K562 (cell line): ENCODE measurements around the gene MFSD11. TPM values are rescaled to one million over a fixed set of nuclear protein-coding genes. Genes with fewer than 3 reads are reported as not detected.

Source experiments
- ATAC-seq: fragments of 200-7000 bp; cut with Tn5 transposase; 3 replicates; pipeline ENCODE4 v1.9.1; 2020; ENCODE audit warnings: moderate library complexity
- BruUV-seq: library from RNA; stranded (reverse); fragments of 400-500 nt; replicated peaks from 2 replicates; lab custom pipeline; 2021; lab: Mats Ljungman, UMichigan
- CTCF ChIA-PET: fragments of 300-600 bp; formaldehyde crosslinking; extraction: SDS; loops from one replicate; lab custom pipeline; 2021; ENCODE audit warnings: low intra/inter-chr PET ratio; lab: Yijun Ruan, JAX
- POLR2A ChIA-PET: fragments of 300-600, 350-650 bp; sonication (Branson Sonifier 250); formaldehyde crosslinking; extraction: SDS; loops from one replicate; lab custom pipeline; 2021; ENCODE audit warnings: antibody characterized with exemption, inconsistent platforms; lab: Yijun Ruan, JAX
- DNase-seq, 4 experiments: peaks; one replicate each; pipeline versions ENCODE4 v3.0.0 to v3.0.0-alpha.2; 2011 to 2018; ENCODE audit warnings: low spot score in 3 of 4, mixed read lengths in 3 of 4; ENCODE audit errors: extremely low read depth in 1 of 4
- FAIRE-seq: peaks from 2 replicates; lab custom pipeline; 2011; peaks lifted over from hg19 to GRCh38; lab: Jason Lieb, UNC
- H2AFZ ChIP-seq: 2 replicates; pipeline ENCODE4 v1.6.0; 2011; ENCODE audit warnings: low read depth, low read length, control low read depth, inconsistent platforms
- H3K27ac ChIP-seq: fragments of 200-600 bp; 3 replicates; pipeline ENCODE4 v1.8.0; 2011; ENCODE audit warnings: low read depth, mild to moderate bottlenecking, control low read depth, inconsistent platforms, low read length, moderate library complexity, mixed read lengths; ENCODE audit errors: extremely low read depth
- H3K27me3 ChIP-seq, 2 experiments: fragments of 300-600 bp in 1 of 2; 2 replicates in 1 of 2; 3 replicates in 1 of 2; pipeline versions ENCODE4 v1.6.0 to v1.8.0; 2011; ENCODE audit warnings: inconsistent platforms in 2 of 2, low read length in 2 of 2, mild to moderate bottlenecking in 1 of 2, mixed read lengths in 1 of 2, moderate library complexity in 1 of 2; ENCODE audit not compliant: control insufficient read depth in 2 of 2, insufficient read depth in 2 of 2
- H3K36me3 ChIP-seq: fragments of 300-600 bp; 3 replicates; pipeline ENCODE4 v1.8.0; 2011; ENCODE audit warnings: mild to moderate bottlenecking, low read length, inconsistent platforms; ENCODE audit not compliant: control insufficient read depth, insufficient read depth
- H3K4me1 ChIP-seq, 2 experiments: fragments of 200-600 bp in 1 of 2; replicated peaks in 1 of 2; 2 replicates in 1 of 2; 3 replicates in 1 of 2; pipeline versions ENCODE4 v1.5.1 to v1.8.0; 2011; ENCODE audit warnings: inconsistent platforms in 2 of 2, low read length in 2 of 2, mild to moderate bottlenecking in 1 of 2, mixed read lengths in 1 of 2, moderate library complexity in 1 of 2; ENCODE audit not compliant: control insufficient read depth in 2 of 2, insufficient read depth in 2 of 2
- H3K4me2 ChIP-seq: 2 replicates; pipeline ENCODE4 v1.6.1; 2011; ENCODE audit warnings: low read length, control low read depth, inconsistent platforms, mixed read lengths; ENCODE audit not compliant: insufficient read depth
- H3K4me3 ChIP-seq: fragments of 200-600 bp; sonication (generic), shearing (Covaris generic); 2 replicates; pipeline ENCODE4 v1.5.1; 2016; ENCODE audit warnings: control low read depth, inconsistent platforms
- H3K79me2 ChIP-seq: fragments of 200-600 bp; 3 replicates; pipeline ENCODE4 v1.8.0; 2011; ENCODE audit warnings: low read length, inconsistent platforms; ENCODE audit not compliant: control insufficient read depth, insufficient read depth
- H3K9ac ChIP-seq, 2 experiments: 2 replicates each; pipeline versions ENCODE4 v1.6.0 to v1.6.1; 2011; ENCODE audit warnings: low read depth in 2 of 2, low read length in 2 of 2, control low read depth in 1 of 2, inconsistent platforms in 1 of 2, mild to moderate bottlenecking in 1 of 2, mixed read lengths in 1 of 2; ENCODE audit not compliant: insufficient read depth in 1 of 2
- H3K9me1 ChIP-seq: one replicate; pipeline ENCODE4 v1.6.0; 2011; ENCODE audit warnings: inconsistent platforms, mild to moderate bottlenecking, low read length, moderate library complexity; ENCODE audit not compliant: control insufficient read depth, insufficient read depth
- H3K9me3 ChIP-seq: replicated peaks from 2 replicates; pipeline ENCODE4 v1.5.1; 2011; ENCODE audit warnings: low read depth, low read length, inconsistent platforms; ENCODE audit not compliant: control insufficient read depth, insufficient read depth
- H4K20me1 ChIP-seq: replicated peaks from 2 replicates; pipeline ENCODE4 v1.6.1; 2011; ENCODE audit warnings: low read length, inconsistent platforms, mixed read lengths; ENCODE audit not compliant: control insufficient read depth, insufficient read depth
- BMI1 ChIP-seq: fragments of 150-350 bp; IDR thresholded peaks from 2 replicates; pipeline ENCODE4 v1.6.1; 2014; ENCODE audit warnings: low read length
- CBFB ChIP-seq: sonication (generic); formaldehyde crosslinking; IDR thresholded peaks from 2 replicates; pipeline ENCODE4 v1.4.0; 2020; ENCODE audit warnings: mild to moderate bottlenecking, missing genetic modification reagents
- CHD2 ChIP-seq: IDR thresholded peaks from 2 replicates; pipeline ENCODE4 v1.6.1; 2011; ENCODE audit warnings: low read depth, low read length
- CSDE1 ChIP-seq, 2 experiments: fragments of 450-650 bp; IDR thresholded peaks; 2 replicates each; pipeline ENCODE4 v1.6.1; 2016; ENCODE audit warnings: mild to moderate bottlenecking in 1 of 2
- HMGN3 ChIP-seq: IDR thresholded peaks from 2 replicates; pipeline ENCODE4 v1.6.1; 2011; ENCODE audit warnings: borderline replicate concordance, low read depth, mild to moderate bottlenecking, mixed read lengths, low read length; ENCODE audit not compliant: insufficient read length; ENCODE audit errors: extremely low read depth
- NCOA2 ChIP-seq, 2 experiments: fragments of 450-650 bp; IDR thresholded peaks; 2 replicates each; pipeline ENCODE4 v1.6.1; 2018; ENCODE audit warnings: mild to moderate bottlenecking in 2 of 2, moderate library complexity in 1 of 2; ENCODE audit not compliant: partially characterized antibody in 2 of 2
- PATZ1 ChIP-seq: fragments of 250-450 bp; sonication (Bioruptor Pico); IDR thresholded peaks from 2 replicates; pipeline ENCODE4 v1.5.0; 2020; ENCODE audit warnings: mild to moderate bottlenecking, borderline replicate concordance
- PYGO2 ChIP-seq: fragments of 450-650 bp; IDR thresholded peaks from 2 replicates; pipeline ENCODE4 v1.6.1; 2016; ENCODE audit warnings: mild to moderate bottlenecking, missing genetic modification characterization, moderate library complexity, missing compliant biosample characterization
- RFX5 ChIP-seq: IDR thresholded peaks from 2 replicates; pipeline ENCODE4 v1.6.1; 2011; ENCODE audit warnings: low read depth, mild to moderate bottlenecking, improper control_type of control experiment, low read length
- SETDB1 ChIP-seq: IDR thresholded peaks from one replicate; pipeline ENCODE4 v1.6.1; 2012; ENCODE audit warnings: low read length, control low read depth, inconsistent platforms
- SRSF7 ChIP-seq: fragments of 200-400 bp; formaldehyde crosslinking; optimal IDR thresholded peaks from 2 replicates; pipeline ENCODE3; 2017; ENCODE audit warnings: mild to moderate bottlenecking, low read depth, low read length
- TOE1 ChIP-seq, 2 experiments: fragments of 450-650 bp in 1 of 2; sonication (generic) in 1 of 2; formaldehyde crosslinking in 1 of 2; IDR thresholded peaks; 2 replicates each; pipeline versions ENCODE4 v1.7.1 to v1.8.0; 2016 to 2022; ENCODE audit warnings: borderline replicate concordance in 2 of 2, mild to moderate bottlenecking in 2 of 2, antibody characterized with exemption in 1 of 2, inconsistent platforms in 1 of 2, low read depth in 1 of 2, missing genetic modification reagents in 1 of 2, moderate library complexity in 1 of 2
- WGBS: fragments of 100-300 bp; shearing (Covaris generic); methylation state at CpG from one replicate; pipeline ENCODE4 v1.1.6; 2016; ENCODE audit warnings: low coverage, mixed read lengths; ENCODE audit not compliant: insufficient coverage; ENCODE audit errors: missing lambda C conversion rate; 5-methylcytosine and 5-hydroxymethylcytosine counted together
- in situ Hi-C: fragments of 300-500 bp; cut with MboI; formaldehyde crosslinking; loops from 4 replicates; pipeline ENCODE4 v1.15.0; 2018; ENCODE audit warnings: inconsistent platforms, mixed read lengths
- intact Hi-C: fragments of 100-400 bp; cut with micrococcal nuclease; formaldehyde crosslinking; loops from 2 replicates; pipeline ENCODE4 v1.14.2; 2022
- polyA plus RNA-seq, 8 experiments: library from polyadenylated mRNA; depleted of rRNA in 4 of 8; stranded (reverse) in 5 of 8; unstranded in 3 of 8; fragments of >200 nt; fragmentation: Nextera tagmentation in 2 of 8; fragmentation: Illumina TruSeq in 1 of 8; extraction: Ambion mirVana in 2 of 8; extraction: Trizol in 1 of 8; gene quantifications; 2 replicates each; pipeline versions ENCODE4 v1.2.1 to v1.2.3, GENCODE V29; 2011 to 2014; ENCODE audit warnings: inconsistent platforms in 1 of 8, missing spikeins in 1 of 8
- total RNA-seq, 7 experiments: library from RNA; depleted of rRNA in 6 of 7; stranded (reverse); fragments of >200 nt in 6 of 7; fragmentation: Illumina TruSeq in 2 of 7; extraction: Trizol in 2 of 7; gene quantifications; 2 replicates each; pipeline versions ENCODE4 v1.2.1 to v1.2.3, GENCODE V29; 2011 to 2021; ENCODE audit warnings: low replicate concordance in 1 of 7

The MFSD11 gene
- total and polyA plus RNA-seq, 9 of the 15 experiments (the other 6 are each of a cell fraction or from before 2014, with no cell fraction given): 14.4 to 24.5 (median 19.9) TPM

GRCh38 chr17:76775021-76775600 lies 37.2 kb downstream of the MFSD11 start:
- no TSS peak for BruUV-seq
- DNase-seq: no peak
- no peak overlapping the region for H3K4me3 ChIP-seq
- TF ChIP-seq CHD2 (no peak), CBFB (CRISPR knock-in tag) (no peak), BMI1 (no peak), SRSF7 (no peak), SETDB1 (no peak), NCOA2 (IDR thresholded peaks at IDR 0.05; ENCODE audit: partially characterized antibody in 2 of 2) (no peak), HMGN3 (no peak), CSDE1 (IDR thresholded peaks at IDR 0.05) (no peak), PYGO2 (tag) (no peak), PATZ1 (CRISPR knock-in tag) (no peak), TOE1 (IDR thresholded peaks at IDR 0.05; ENCODE audit: borderline replicate concordance) (no peak), TOE1 (CRISPR knock-in tag; IDR thresholded peaks at IDR 0.05; ENCODE audit: borderline replicate concordance, low read depth) (no peak), RFX5 (no peak)
- H3K27me3 ChIP-seq: no peaks in the 10 kb centered on the region
- H2AFZ ChIP-seq: no peak overlapping the region
- WGBS: 79% methylated on average over 10 of the region's 10 CpGs
- H3K4me1 ChIP-seq: peaks cover 0 to 7% of the 10 kb centered on the region in 2 experiments; a peak in 2 of 5 replicates
- no peaks in the 10 kb centered on the region for H4K20me1 ChIP-seq
- H3K27ac ChIP-seq: no peak overlapping the region
- H3K36me3 ChIP-seq: peaks cover 60% of the 10 kb centered on the region
- H3K9ac ChIP-seq: no peak overlapping the region
- no peaks in the 10 kb centered on the region for H3K9me1 ChIP-seq
- ATAC-seq: no peak
- intact Hi-C loops: no loop called here
- H3K4me2 ChIP-seq: no peak overlapping the region
- no peaks in the 10 kb centered on the region for H3K9me3 ChIP-seq
- H3K79me2 ChIP-seq: no peaks in the 10 kb centered on the region
- ChIA-PET CTCF (no interaction called here), POLR2A (interaction anchor here (0.7 to 1.2 kb wide), 3 partner anchors 12 to 91 kb away, joined by 3 read pairs; no protein-coding TSS in a partner anchor)
- FAIRE-seq: no peak
- in situ Hi-C loops: no loop called here
